Measurements from ENCODE around the gene SLC22A12.

Gene SLC22A12

DNA sequence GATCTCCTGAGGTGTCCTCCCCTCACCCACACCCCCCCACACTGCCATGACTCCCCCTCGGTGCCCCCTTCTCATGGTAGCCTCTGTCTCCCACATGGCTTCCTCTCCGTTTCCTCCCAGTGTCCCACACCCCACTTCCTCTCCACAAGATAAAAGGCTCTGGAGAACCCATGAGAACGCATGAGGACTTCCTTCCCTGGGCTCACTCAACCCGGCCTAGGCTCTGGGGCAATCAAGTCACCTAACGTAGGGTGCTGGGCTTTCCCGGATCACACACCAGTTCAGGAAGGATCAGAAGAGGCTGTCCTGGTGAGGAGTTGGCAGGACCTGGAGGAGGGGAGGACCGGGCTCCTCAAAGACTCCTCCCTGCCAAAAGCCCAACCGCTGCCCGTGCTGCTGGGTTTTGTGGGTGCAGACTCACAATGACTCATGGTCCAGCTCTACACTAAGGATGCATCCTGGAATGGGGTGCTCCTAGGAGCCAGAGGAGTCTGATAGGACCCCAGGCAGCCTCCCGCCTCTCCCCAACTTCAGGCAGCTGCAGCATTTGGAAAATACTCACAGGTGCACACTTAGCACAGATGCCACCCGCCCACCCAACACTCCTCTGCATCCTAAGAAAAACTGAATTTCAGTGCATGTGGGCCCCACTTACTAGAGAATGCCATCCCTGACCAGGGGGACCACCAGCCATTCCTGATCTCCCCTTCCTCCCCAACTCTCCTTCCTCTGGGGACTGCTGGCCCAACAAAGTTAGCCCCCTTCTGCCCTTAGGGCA is 21.0 kb downstream of the SLC22A12 start:
- peaks cover 19% of the 10 kb centered on the region for H3K27me3 Mint-ChIP-seq (ENCODE audit: low read depth, poor library complexity)
- H3K4me3 Mint-ChIP-seq: no peak overlapping the region
- TF ChIP-seq, protein P1, sequence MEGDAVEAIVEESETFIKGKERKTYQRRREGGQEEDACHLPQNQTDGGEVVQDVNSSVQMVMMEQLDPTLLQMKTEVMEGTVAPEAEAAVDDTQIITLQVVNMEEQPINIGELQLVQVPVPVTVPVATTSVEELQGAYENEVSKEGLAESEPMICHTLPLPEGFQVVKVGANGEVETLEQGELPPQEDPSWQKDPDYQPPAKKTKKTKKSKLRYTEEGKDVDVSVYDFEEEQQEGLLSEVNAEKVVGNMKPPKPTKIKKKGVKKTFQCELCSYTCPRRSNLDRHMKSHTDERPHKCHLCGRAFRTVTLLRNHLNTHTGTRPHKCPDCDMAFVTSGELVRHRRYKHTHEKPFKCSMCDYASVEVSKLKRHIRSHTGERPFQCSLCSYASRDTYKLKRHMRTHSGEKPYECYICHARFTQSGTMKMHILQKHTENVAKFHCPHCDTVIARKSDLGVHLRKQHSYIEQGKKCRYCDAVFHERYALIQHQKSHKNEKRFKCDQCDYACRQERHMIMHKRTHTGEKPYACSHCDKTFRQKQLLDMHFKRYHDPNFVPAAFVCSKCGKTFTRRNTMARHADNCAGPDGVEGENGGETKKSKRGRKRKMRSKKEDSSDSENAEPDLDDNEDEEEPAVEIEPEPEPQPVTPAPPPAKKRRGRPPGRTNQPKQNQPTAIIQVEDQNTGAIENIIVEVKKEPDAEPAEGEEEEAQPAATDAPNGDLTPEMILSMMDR (IDR thresholded peaks at IDR 0.05): no peak
- DNase-seq: no peak
- H3K27ac Mint-ChIP-seq: no peak overlapping the region
- no peaks in the 10 kb centered on the region for H3K36me3 Mint-ChIP-seq (ENCODE audit: low read depth)
- H3K4me1 Mint-ChIP-seq: peaks cover 29% of the 10 kb centered on the region
- no peaks in the 10 kb centered on the region for H3K9me3 Mint-ChIP-seq

DNA sequence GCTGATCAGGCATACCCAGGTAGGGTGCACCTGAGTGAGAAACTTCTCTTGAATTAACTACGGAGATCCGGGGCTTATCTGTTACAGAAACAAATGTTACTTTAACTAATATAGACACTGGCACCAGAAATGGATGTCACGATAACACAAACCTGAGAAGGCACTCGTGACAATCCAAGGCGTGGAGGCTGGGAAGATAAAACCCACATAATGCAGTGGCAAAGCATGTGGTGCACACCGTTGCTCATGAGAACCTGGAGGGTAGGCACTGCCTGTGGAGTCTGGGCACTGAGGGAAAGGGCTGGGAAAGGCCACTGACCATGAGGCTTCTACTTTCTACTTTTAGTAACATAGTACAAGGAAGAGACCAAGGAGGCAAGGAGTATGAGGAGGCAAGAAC is 22.6 kb downstream of the SLC22A12 start:
- TF ChIP-seq, protein P1 (IDR thresholded peaks at IDR 0.05): no peak
- DNase-seq: no peak
- no peak overlapping the region for H3K27ac Mint-ChIP-seq
- no peaks in the 10 kb centered on the region for H3K36me3 Mint-ChIP-seq (ENCODE audit: low read depth)
- no peaks in the 10 kb centered on the region for H3K9me3 Mint-ChIP-seq
- H3K4me1 Mint-ChIP-seq: peaks cover 19% of the 10 kb centered on the region
- peaks cover 16% of the 10 kb centered on the region for H3K27me3 Mint-ChIP-seq (ENCODE audit: low read depth, poor library complexity)
- H3K4me3 Mint-ChIP-seq: no peak overlapping the region

DNA sequence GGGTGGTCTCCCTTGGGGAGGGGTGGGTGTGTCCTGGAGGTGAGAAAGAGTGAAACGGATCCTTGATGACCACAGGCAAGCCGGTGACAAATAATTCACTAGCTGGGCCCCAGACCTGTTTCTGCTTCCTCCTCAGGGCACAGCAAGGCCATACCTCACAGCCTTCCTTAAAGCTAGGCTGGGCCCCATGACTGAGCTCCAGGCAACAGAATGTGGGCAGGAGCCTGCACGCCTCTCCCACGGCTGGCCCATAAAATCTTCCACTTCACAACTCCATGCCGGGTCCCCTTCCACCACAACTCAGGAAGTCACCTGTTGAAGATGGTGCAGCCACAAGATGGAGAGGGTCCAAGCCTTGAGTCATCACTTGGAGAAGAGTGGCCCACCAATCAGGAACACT is 23.9 kb downstream of the SLC22A12 start:
- Mint-ChIP-seq H3K36me3 (ENCODE audit: low read depth) (no peaks in the 10 kb centered on the region), H3K4me1 (peaks cover 23% of the 10 kb centered on the region), H3K27me3 (ENCODE audit: low read depth, poor library complexity) (peaks cover 15% of the 10 kb centered on the region), H3K9me3 (no peaks in the 10 kb centered on the region), H3K4me3 (no peak overlapping the region), H3K27ac (no peak overlapping the region)
- TF ChIP-seq, protein P1 (IDR thresholded peaks at IDR 0.05): no peak
- no peak for DNase-seq

DNA sequence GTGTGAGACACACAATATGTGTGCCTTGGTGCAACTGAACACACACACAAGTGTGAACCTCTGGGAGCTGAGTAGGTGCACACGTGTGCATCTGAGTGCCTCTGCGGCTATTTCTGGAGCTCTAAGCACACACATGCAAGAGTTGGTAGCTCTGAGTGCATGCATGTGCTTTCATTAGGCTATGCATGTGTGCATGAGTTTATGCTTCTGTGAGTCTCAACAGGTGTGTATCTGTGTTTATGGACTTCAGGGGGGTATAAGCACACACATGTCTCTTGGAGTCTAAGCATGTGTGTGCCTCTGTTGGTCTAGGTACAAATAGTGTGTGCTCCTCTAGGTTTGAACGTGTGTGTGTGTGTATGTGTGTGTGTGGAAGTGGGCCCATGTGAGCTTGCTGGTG is 25.8 kb downstream of the SLC22A12 start:
- Mint-ChIP-seq H3K4me3 (no peak overlapping the region), H3K36me3 (ENCODE audit: low read depth) (no peaks in the 10 kb centered on the region), H3K4me1 (peaks cover 40% of the 10 kb centered on the region), H3K27ac (no peak overlapping the region), H3K9me3 (no peaks in the 10 kb centered on the region), H3K27me3 (ENCODE audit: low read depth, poor library complexity) (peaks cover 10% of the 10 kb centered on the region)
- DNase-seq: no peak
- TF ChIP-seq, protein P1 (IDR thresholded peaks at IDR 0.05): no peak

DNA sequence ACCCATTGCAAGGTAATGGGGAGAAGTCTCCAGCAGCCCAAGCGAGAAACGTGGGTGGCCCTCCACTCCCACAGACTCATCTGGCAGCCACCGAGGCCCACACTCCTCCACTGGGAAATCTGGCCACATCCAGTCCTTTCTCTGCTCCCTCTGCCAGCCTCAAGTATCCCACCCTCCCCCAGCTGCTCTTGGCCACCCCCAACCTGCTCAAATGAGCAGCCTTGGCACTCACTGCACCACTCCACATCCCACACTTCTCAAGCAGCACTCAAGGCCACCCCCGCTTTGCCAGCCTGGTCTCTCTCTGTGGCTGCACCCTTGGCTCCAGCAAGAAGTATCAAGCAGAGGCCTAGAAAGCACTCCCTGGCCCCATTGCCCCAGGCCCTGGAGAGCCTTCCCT is 28.2 kb downstream of the SLC22A12 start:
- Mint-ChIP-seq H3K36me3 (ENCODE audit: low read depth) (no peaks in the 10 kb centered on the region), H3K27me3 (ENCODE audit: low read depth, poor library complexity) (peaks cover 4% of the 10 kb centered on the region), H3K4me3 (peak overlapping the region; percentile 57), H3K27ac (peak overlapping the region; percentile 84), H3K9me3 (no peaks in the 10 kb centered on the region), H3K4me1 (peaks cover 51% of the 10 kb centered on the region)
- DNase-seq: no peak
- TF ChIP-seq, protein P1 (IDR thresholded peaks at IDR 0.05): no peak

DNA sequence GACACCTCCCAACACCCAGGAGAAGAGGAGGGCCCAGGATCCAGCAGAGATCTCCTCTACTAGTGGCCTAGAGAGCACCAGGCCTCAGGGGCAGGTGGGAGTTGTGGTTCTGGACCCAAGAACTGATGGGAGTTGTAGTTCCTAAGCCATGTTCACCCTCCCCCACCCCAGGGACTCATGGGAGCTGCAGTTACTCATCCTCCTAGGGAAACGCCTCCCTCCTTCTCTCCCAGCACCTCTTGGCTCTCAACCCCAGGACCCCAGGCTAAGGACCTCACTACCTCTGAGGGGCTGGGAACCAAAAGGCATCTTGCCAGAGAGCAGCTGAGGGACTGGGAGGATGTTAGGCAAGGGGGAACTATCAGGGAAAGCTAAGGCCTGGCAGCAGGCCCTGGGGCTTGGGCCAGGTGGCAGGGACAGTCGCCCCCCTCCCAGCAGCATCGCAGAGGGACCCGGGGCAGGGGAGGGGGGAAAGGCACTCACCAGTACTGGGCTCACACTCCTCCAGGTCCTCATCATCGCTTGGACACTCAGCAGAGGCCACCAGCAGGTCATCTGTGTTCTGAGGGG is 28.9 kb downstream of the SLC22A12 start:
- Mint-ChIP-seq H3K4me3 (peak overlapping the region; percentile 57), H3K27ac (peak overlapping the region; percentile 84), H3K9me3 (no peaks in the 10 kb centered on the region), H3K36me3 (ENCODE audit: low read depth) (no peaks in the 10 kb centered on the region), H3K4me1 (peaks cover 50% of the 10 kb centered on the region), H3K27me3 (ENCODE audit: low read depth, poor library complexity) (peaks cover 4% of the 10 kb centered on the region)
- DNase-seq: peak; percentile 30
- TF ChIP-seq, protein P1 (IDR thresholded peaks at IDR 0.05): no peak
